HG03175 (cell line): Measurements from ENCODE around the gene MIS12.
A peak's percentile ranks its signal among the peaks of the same experiment; 100 is the strongest.

Experiments
- ATAC-seq: cut with Tn5 transposase; IDR thresholded peaks from one replicate; pipeline ENCODE4 v1.9.1; 2021; ENCODE audit warnings: mild to moderate bottlenecking, moderate library complexity; ENCODE audit not compliant: unreplicated experiment

Gene MIS12

GRCh38 chr17:5486206-5487124 lies at the start of gene MIS12:
Gene MIS12 (plus strand): TSS chr17:5486566. CDS start chr17:5488863, 2,297 bp downstream.
- ATAC-seq, result peak; percentile 85

GRCh38 chr17:5437721-5438317 lies 48.5 kb upstream of the MIS12 start:
- ATAC-seq, result no peak

- peak; percentile 88 for ATAC-seq
Observed at GRCh38 chr17:5438716-5439445, 47.5 kb upstream of the MIS12 start, which contains the start of gene C1QBP. Gene C1QBP (minus strand): TSS chr17:5439155. CDS start chr17:5439073, 82 bp downstream.

GRCh38 chr17:5439446-5439764 lies 47.0 kb upstream of the MIS12 start:
- no peak for ATAC-seq

- ATAC-seq, result no peak
Observed at GRCh38 chr17:5443728-5444127, 42.6 kb upstream of the MIS12 start.

GRCh38 chr17:5444209-5444608 lies 42.2 kb upstream of the MIS12 start:
- no peak for ATAC-seq

GRCh38 chr17:5446786-5447185 lies 39.6 kb upstream of the MIS12 start:
- no peak for ATAC-seq

- no peak for ATAC-seq
Observed at GRCh38 chr17:5464717-5465507, 21.5 kb upstream of the MIS12 start.

- no peak for ATAC-seq
Observed at GRCh38 chr17:5466295-5466694, 20.1 kb upstream of the MIS12 start.

GRCh38 chr17:5467416-5467815 lies 18.9 kb upstream of the MIS12 start:
- ATAC-seq, result no peak

- no peak for ATAC-seq
Observed at GRCh38 chr17:5468075-5468473, 18.3 kb upstream of the MIS12 start.

- ATAC-seq, result no peak
Observed at GRCh38 chr17:5472511-5472910, 13.9 kb upstream of the MIS12 start.

GRCh38 chr17:5473906-5474305 lies 12.5 kb upstream of the MIS12 start:
- ATAC-seq, result no peak

GRCh38 chr17:5478992-5479391 lies 7.4 kb upstream of the MIS12 start:
- ATAC-seq, result no peak

GRCh38 chr17:5480962-5481361 lies 5.4 kb upstream of the MIS12 start:
- no peak for ATAC-seq

GRCh38 chr17:5481451-5481850 lies 4.9 kb upstream of the MIS12 start:
- no peak for ATAC-seq

GRCh38 chr17:5485270-5486205 lies 828 bp upstream of the MIS12 start, which contains the start of gene DERL2:
Gene DERL2 (minus strand): TSS chr17:5486178. CDS start chr17:5486161, 17 bp downstream.
- ATAC-seq, result peak; percentile 21

- no peak for ATAC-seq
Observed at GRCh38 chr17:5488752-5489151, 2.4 kb downstream of the MIS12 start.

GRCh38 chr17:5492970-5493369 lies 6.6 kb downstream of the MIS12 start:
- no peak for ATAC-seq
